ENCODE data around the gene LINS1.

LINS1 gene

DNA sequence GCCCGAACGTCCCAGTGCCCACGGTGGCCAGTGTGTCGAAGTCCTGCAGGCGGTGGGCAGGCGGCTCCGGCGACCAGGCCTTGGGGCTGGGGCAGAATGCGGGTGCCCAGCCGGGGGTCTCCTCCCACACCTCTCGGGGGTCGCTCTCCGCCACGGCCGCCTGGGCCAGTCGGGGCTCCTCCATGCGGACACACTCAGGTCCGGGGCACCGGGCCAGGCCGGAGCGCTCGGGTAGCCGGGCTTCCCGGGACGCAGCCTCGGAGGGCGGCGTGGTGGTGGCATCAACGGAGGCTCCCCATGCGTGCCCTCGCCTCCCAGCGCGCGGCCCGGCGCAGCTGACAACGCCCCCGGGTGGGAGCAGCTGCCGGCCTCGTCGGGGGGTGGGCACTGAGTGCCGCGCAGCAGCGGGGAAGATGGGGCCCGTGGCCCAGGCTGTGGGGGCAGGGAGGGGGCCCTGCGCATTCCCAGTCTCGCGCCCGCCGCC is 43.2 kb downstream of the LINS1 start:
- in situ Hi-C loops (cut with MboI; ENCODE audit: low sequenced_read_pairs, unreplicated experiment) = no loop called here
- DNase-seq (ENCODE audit: low spot score) = no peak
- TF ChIP-seq, protein P1, sequence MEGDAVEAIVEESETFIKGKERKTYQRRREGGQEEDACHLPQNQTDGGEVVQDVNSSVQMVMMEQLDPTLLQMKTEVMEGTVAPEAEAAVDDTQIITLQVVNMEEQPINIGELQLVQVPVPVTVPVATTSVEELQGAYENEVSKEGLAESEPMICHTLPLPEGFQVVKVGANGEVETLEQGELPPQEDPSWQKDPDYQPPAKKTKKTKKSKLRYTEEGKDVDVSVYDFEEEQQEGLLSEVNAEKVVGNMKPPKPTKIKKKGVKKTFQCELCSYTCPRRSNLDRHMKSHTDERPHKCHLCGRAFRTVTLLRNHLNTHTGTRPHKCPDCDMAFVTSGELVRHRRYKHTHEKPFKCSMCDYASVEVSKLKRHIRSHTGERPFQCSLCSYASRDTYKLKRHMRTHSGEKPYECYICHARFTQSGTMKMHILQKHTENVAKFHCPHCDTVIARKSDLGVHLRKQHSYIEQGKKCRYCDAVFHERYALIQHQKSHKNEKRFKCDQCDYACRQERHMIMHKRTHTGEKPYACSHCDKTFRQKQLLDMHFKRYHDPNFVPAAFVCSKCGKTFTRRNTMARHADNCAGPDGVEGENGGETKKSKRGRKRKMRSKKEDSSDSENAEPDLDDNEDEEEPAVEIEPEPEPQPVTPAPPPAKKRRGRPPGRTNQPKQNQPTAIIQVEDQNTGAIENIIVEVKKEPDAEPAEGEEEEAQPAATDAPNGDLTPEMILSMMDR (IDR thresholded peaks at IDR 0.05; ENCODE audit: borderline replicate concordance, control extremely low read depth, extremely low read depth, insufficient read depth, missing control alignments) = no peak

DNA sequence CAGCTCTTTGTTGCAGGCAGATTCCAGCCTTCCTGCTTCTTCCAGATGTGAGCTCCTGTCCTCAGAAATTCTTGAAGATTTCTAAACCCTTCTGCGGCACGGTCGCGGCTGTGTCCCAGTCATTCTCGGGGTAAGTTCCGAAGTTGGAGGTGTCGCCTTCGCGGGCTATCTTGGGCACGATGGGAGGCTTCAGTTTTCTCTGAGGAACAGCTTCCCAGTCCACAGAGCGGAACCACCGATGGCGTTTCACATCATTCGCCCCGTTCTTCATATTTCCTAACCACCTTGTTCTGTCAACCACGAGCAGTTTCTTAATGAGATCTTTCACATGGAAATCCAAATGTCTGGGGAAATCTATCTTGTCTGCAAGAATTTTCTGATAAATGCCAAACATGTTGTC is 48.5 kb downstream of the LINS1 start:
- in situ Hi-C loops (cut with MboI; ENCODE audit: low sequenced_read_pairs, unreplicated experiment) = no loop called here
- DNase-seq (ENCODE audit: low spot score) = no peak
- TF ChIP-seq, protein P1 (IDR thresholded peaks at IDR 0.05; ENCODE audit: borderline replicate concordance, control extremely low read depth, extremely low read depth, insufficient read depth, missing control alignments) = no peak

DNA sequence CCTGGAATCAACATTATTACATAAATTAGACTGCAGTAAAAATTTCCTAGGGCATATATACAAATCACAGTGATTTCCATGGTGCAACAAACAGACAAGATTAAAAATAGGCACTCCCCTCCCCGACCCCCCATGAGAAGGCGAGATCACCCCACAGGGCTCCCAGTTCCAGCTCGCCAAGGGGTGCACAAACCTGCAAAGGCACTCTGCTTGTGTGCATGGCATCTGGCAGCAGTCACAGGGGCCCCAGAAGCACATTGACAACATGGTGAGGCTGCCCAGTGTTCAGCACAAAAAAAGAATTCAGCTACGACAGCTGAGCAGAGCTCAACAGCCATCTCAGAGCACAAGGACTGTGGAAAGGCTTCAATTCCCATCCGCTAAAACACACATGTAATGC is 54.0 kb downstream of the LINS1 start:
- DNase-seq (ENCODE audit: low spot score) = no peak
- TF ChIP-seq, protein P1 (IDR thresholded peaks at IDR 0.05; ENCODE audit: borderline replicate concordance, control extremely low read depth, extremely low read depth, insufficient read depth, missing control alignments) = no peak
- in situ Hi-C loops (cut with MboI; ENCODE audit: low sequenced_read_pairs, unreplicated experiment) = no loop called here

- in situ Hi-C loops (cut with MboI; ENCODE audit: low sequenced_read_pairs, unreplicated experiment) = no loop called here
- DNase-seq (ENCODE audit: low spot score) = no peak
- TF ChIP-seq, protein P1 (IDR thresholded peaks at IDR 0.05; ENCODE audit: borderline replicate concordance, control extremely low read depth, extremely low read depth, insufficient read depth, missing control alignments) = no peak
Measured at GRCh38 chr15:100544946-100545345, 57.0 kb downstream of the LINS1 start.

- TF ChIP-seq, protein P1 (IDR thresholded peaks at IDR 0.05; ENCODE audit: borderline replicate concordance, control extremely low read depth, extremely low read depth, insufficient read depth, missing control alignments) = no peak
Measured at GRCh38 chr15:100544338-100544841, 57.6 kb downstream of the LINS1 start.

DNA sequence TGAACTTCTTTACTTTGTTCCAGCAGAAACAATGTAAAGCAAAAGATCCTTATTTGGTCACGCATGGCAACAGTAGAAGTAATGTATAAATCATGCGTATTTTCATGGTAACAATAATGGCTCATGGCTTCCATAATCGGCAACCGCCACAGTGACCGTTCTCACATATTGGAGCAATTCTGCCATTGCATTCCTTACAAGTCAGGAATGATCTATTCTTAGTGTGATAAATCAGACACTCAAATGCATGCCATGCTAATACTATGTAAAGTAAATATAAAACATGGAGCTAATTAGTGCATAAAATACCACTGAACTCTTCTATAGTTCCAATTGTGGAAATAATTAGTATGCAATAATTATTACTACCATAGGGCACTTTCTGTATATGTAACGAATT is 59.7 kb downstream of the LINS1 start:
- TF ChIP-seq, protein P1 (IDR thresholded peaks at IDR 0.05; ENCODE audit: borderline replicate concordance, control extremely low read depth, extremely low read depth, insufficient read depth, missing control alignments) = no peak
- DNase-seq (ENCODE audit: low spot score) = no peak
- in situ Hi-C loops (cut with MboI; ENCODE audit: low sequenced_read_pairs, unreplicated experiment) = no loop called here

More at GRCh38 chr15:100544338-100544841, 57.6 kb downstream of the LINS1 start:
- in situ Hi-C loops (cut with MboI; ENCODE audit: low sequenced_read_pairs, unreplicated experiment) = no loop called here
- DNase-seq (ENCODE audit: low spot score) = no peak

Measured in GM13976 (cell line).